ENCODE results near the gene ZNF821.
A peak's percentile ranks its signal among the peaks of the same experiment; 100 is the strongest.

The ZNF821 gene

GRCh38 chr16:71883849-71884638 lies at the start of gene ZNF821:
Gene ZNF821 (minus strand): TSS chr16:71884182. CDS start chr16:71879946, 4,236 bp downstream.
- TF ChIP-seq, protein P1, sequence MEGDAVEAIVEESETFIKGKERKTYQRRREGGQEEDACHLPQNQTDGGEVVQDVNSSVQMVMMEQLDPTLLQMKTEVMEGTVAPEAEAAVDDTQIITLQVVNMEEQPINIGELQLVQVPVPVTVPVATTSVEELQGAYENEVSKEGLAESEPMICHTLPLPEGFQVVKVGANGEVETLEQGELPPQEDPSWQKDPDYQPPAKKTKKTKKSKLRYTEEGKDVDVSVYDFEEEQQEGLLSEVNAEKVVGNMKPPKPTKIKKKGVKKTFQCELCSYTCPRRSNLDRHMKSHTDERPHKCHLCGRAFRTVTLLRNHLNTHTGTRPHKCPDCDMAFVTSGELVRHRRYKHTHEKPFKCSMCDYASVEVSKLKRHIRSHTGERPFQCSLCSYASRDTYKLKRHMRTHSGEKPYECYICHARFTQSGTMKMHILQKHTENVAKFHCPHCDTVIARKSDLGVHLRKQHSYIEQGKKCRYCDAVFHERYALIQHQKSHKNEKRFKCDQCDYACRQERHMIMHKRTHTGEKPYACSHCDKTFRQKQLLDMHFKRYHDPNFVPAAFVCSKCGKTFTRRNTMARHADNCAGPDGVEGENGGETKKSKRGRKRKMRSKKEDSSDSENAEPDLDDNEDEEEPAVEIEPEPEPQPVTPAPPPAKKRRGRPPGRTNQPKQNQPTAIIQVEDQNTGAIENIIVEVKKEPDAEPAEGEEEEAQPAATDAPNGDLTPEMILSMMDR (IDR thresholded peaks at IDR 0.05; ENCODE audit: insufficient read depth, low read depth, low read length, missing control alignments), result no peak
- DNase-seq (ENCODE audit: low read depth), result peak; percentile 74
- peak within 1 kb of the TSS; percentile 70 for H3K4me3 ChIP-seq (ENCODE audit: low read length)

DNA sequence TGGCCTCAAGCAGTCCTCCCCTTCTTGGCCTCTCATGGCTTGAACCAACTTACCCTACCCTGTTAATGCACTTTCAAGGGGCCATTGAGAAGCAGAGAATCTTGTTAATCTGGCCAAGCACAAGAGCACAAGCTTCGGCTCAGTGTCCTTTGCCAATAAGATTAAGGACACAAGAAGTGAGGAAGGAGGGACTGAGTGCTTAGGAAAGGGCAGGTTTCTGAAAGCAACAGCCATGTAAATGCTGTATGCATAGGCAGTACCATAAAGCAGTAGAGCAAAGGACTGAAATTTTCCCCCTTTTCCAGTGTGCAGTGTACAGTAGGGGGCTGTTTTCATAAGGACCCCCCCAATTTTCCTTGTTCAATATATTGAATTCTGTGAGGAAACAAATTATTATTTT lies 49.0 kb upstream of the ZNF821 start:
- no peak for DNase-seq (ENCODE audit: low read depth)
- TF ChIP-seq, protein P1 (IDR thresholded peaks at IDR 0.05; ENCODE audit: insufficient read depth, low read depth, low read length, missing control alignments), result no peak
- no peak overlapping the region for H3K4me3 ChIP-seq (ENCODE audit: low read length)

- no peak for DNase-seq (ENCODE audit: low read depth)
- TF ChIP-seq, protein P1 (IDR thresholded peaks at IDR 0.05; ENCODE audit: insufficient read depth, low read depth, low read length, missing control alignments), result no peak
- H3K4me3 ChIP-seq (ENCODE audit: low read length), result no peak overlapping the region
These were observed 47.6 kb upstream of the ZNF821 start for GRCh38 chr16:71931599-71931998.

DNA sequence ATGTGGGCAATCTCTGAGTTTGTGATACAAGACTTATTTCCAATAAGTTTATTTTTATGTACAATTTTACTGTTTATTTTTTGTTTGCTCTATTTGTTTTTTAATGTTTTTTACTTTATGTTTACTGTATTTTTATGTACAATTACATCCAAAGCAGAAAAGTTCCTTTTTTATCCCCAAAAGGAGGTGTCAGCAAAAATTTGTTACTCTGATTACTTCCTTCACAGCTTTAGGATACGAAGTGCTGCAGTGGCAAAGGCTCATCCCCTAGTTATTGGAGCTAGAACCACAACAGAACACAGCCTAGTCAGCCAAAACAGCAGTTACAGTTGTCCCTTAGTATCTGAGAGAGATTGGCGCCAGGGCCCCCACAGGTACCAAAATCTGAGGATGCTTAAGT lies 47.0 kb upstream of the ZNF821 start:
- TF ChIP-seq, protein P1 (IDR thresholded peaks at IDR 0.05; ENCODE audit: insufficient read depth, low read depth, low read length, missing control alignments), result no peak
- no peak for DNase-seq (ENCODE audit: low read depth)
- H3K4me3 ChIP-seq (ENCODE audit: low read length), result no peak overlapping the region

DNA sequence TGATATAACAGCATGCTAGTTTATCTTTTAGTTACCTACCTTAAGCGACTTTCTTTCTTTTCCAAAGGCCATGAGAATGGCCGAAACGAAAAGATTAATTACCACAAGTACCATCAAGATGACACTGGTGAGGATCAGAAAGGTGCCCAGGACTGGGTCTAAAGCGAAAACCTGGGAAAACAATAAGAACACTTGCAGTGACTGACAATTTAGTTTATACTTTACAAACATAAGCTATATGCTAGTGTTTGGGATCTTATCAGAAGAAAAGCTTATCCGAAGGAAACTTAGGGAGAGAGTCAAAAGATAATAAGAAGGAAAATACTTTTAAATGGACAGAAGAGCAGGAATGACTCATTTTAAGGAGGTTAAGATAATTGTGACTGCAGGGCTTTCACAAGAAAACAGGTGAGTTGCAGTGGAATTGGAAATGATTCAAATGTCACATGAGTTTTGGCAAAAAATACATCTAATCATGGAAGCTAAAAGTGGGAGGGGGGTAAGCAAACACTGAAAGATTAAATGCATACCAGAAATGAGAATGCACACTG lies 46.1 kb upstream of the ZNF821 start:
- TF ChIP-seq, protein P1 (IDR thresholded peaks at IDR 0.05; ENCODE audit: insufficient read depth, low read depth, low read length, missing control alignments), result no peak
- no peak for DNase-seq (ENCODE audit: low read depth)
- H3K4me3 ChIP-seq (ENCODE audit: low read length), result no peak overlapping the region

DNA sequence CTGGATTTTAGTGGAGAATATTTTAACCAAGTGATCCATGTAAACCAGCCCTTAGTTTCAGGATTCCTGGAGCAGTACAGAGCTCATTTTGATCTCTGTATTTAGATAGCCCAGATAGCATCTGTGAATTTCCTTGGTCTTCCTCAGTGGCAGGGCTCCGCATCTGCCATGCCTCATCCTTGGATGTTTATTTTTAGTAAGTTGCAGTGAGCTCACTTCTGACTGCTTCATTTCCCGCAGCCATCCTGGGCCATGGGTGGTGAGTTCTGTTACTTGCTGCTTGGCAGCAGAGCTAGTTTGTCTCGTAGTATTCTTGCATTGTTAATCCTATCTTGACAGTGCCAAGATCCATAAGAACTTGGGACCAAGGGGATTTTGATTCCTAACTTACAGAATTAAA lies 45.1 kb upstream of the ZNF821 start:
- no peak for DNase-seq (ENCODE audit: low read depth)
- no peak overlapping the region for H3K4me3 ChIP-seq (ENCODE audit: low read length)
- TF ChIP-seq, protein P1 (IDR thresholded peaks at IDR 0.05; ENCODE audit: insufficient read depth, low read depth, low read length, missing control alignments), result no peak

Data from epithelial cell of esophagus (primary cell).